ENCODE results near the gene TEX10. TPM values are rescaled to one million over a fixed set of nuclear protein-coding genes. Genes with fewer than 3 reads are reported as not detected.

Gene TEX10
- total and polyA plus RNA-seq, 9 of the 15 experiments (the other 6 are each of a cell fraction or from before 2014, with no cell fraction given) = 27.8 to 60.0 (median 47.9) TPM

GRCh38 chr9:100352727-100353505 is at the start of gene TEX10 (continued):
- TF ChIP-seq, protein P1, sequence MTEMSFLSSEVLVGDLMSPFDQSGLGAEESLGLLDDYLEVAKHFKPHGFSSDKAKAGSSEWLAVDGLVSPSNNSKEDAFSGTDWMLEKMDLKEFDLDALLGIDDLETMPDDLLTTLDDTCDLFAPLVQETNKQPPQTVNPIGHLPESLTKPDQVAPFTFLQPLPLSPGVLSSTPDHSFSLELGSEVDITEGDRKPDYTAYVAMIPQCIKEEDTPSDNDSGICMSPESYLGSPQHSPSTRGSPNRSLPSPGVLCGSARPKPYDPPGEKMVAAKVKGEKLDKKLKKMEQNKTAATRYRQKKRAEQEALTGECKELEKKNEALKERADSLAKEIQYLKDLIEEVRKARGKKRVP (CRISPR knock-in tag; IDR thresholded peaks at IDR 0.05) = no peak
- TF ChIP-seq CBX8 (IDR thresholded peaks at IDR 0.05; ENCODE audit: borderline replicate concordance, extremely low read depth, low read depth, low read length, poor library complexity, severe bottlenecking) (no peak), CBX2 (IDR thresholded peaks at IDR 0.05; ENCODE audit: insufficient read depth, low read length, poor library complexity, severe bottlenecking) (no peak), TGIF2 (CRISPR knock-in tag; IDR thresholded peaks at IDR 0.05) (peak; percentile 72; the same call in 1 of the 2 replicates), ZNF24 (IDR thresholded peaks at IDR 0.05) (no peak), NCOR1 (IDR thresholded peaks at IDR 0.05) (no peak), RBM34 (IDR thresholded peaks at IDR 0.05; ENCODE audit: borderline replicate concordance, insufficient read depth, low read length) (no peak), ZNF280B (CRISPR knock-in tag; IDR thresholded peaks at IDR 0.05) (no peak), THRAP3 (IDR thresholded peaks at IDR 0.05; ENCODE audit: borderline replicate concordance) (no peak), SIRT6 (IDR thresholded peaks at IDR 0.05; ENCODE audit: low read depth, low read length) (no peak), MEIS2 (IDR thresholded peaks at IDR 0.05; ENCODE audit: partially characterized antibody) (no peak), ZNF764 (CRISPR knock-in tag; IDR thresholded peaks at IDR 0.05; ENCODE audit: low read depth) (no peak), KDM2B (CRISPR knock-in tag; IDR thresholded peaks at IDR 0.05) (no peak), ZBTB49 (CRISPR knock-in tag; IDR thresholded peaks at IDR 0.05; ENCODE audit: borderline replicate concordance) (no peak), ZFP30 (CRISPR knock-in tag; IDR thresholded peaks at IDR 0.05; ENCODE audit: borderline replicate concordance) (no peak)
- TF ChIP-seq, protein P2, sequence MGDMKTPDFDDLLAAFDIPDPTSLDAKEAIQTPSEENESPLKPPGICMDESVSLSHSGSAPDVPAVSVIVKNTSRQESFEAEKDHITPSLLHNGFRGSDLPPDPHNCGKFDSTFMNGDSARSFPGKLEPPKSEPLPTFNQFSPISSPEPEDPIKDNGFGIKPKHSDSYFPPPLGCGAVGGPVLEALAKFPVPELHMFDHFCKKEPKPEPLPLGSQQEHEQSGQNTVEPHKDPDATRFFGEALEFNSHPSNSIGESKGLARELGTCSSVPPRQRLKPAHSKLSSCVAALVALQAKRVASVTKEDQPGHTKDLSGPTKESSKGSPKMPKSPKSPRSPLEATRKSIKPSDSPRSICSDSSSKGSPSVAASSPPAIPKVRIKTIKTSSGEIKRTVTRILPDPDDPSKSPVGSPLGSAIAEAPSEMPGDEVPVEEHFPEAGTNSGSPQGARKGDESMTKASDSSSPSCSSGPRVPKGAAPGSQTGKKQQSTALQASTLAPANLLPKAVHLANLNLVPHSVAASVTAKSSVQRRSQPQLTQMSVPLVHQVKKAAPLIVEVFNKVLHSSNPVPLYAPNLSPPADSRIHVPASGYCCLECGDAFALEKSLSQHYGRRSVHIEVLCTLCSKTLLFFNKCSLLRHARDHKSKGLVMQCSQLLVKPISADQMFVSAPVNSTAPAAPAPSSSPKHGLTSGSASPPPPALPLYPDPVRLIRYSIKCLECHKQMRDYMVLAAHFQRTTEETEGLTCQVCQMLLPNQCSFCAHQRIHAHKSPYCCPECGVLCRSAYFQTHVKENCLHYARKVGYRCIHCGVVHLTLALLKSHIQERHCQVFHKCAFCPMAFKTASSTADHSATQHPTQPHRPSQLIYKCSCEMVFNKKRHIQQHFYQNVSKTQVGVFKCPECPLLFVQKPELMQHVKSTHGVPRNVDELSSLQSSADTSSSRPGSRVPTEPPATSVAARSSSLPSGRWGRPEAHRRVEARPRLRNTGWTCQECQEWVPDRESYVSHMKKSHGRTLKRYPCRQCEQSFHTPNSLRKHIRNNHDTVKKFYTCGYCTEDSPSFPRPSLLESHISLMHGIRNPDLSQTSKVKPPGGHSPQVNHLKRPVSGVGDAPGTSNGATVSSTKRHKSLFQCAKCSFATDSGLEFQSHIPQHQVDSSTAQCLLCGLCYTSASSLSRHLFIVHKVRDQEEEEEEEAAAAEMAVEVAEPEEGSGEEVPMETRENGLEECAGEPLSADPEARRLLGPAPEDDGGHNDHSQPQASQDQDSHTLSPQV (IDR thresholded peaks at IDR 0.05) = 0 out of 2 replicates have a peak, but pooled peaks have one; percentile 56
